Right lobe of liver (tissue), 4 donors: Measurements from ENCODE around the gene TWIST2.

ENCODE experiments used
- POLR2A ChIP-seq: fragments of 450-650 bp; IDR thresholded peaks from one replicate; pipeline ENCODE4 v1.6.1; 2017; ENCODE audit warnings: antibody characterized with exemption, mild to moderate bottlenecking
- TF ChIP-seq, protein P1 (sequence below), 4 donors: fragments of 200-600 bp in 3 of 4; fragments of 450-650 bp in 1 of 4; IDR thresholded peaks; one replicate each; pipeline versions ENCODE4 v1.5.1 to v1.8.0; 2016 to 2022; ENCODE audit warnings: antibody characterized with exemption in 4 of 4, mild to moderate bottlenecking in 2 of 4
- donor health status: DM: no; HTN: no; CAD: no.
- donor health status: DM: no; HTN: no; CAD: no.
- donor health status: DM: no; HTN: yes; CAD: no.

GRCh38 chr2:238847841-238848690 is at the start of gene TWIST2:
- TF ChIP-seq, protein P1, sequence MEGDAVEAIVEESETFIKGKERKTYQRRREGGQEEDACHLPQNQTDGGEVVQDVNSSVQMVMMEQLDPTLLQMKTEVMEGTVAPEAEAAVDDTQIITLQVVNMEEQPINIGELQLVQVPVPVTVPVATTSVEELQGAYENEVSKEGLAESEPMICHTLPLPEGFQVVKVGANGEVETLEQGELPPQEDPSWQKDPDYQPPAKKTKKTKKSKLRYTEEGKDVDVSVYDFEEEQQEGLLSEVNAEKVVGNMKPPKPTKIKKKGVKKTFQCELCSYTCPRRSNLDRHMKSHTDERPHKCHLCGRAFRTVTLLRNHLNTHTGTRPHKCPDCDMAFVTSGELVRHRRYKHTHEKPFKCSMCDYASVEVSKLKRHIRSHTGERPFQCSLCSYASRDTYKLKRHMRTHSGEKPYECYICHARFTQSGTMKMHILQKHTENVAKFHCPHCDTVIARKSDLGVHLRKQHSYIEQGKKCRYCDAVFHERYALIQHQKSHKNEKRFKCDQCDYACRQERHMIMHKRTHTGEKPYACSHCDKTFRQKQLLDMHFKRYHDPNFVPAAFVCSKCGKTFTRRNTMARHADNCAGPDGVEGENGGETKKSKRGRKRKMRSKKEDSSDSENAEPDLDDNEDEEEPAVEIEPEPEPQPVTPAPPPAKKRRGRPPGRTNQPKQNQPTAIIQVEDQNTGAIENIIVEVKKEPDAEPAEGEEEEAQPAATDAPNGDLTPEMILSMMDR (IDR thresholded peaks at IDR 0.05): no peak
- TF ChIP-seq POLR2A: no peak
